Measurements from ENCODE around the gene UGT1A10. TPM values are rescaled to one million over a fixed set of nuclear protein-coding genes. Genes with fewer than 3 reads are reported as not detected.
"Not testable (repeated sequence)": the region's sequence is repeated elsewhere in the genome, so short reads cannot be mapped to it uniquely, and the experiment has no call there.

UGT1A10 gene
- total RNA-seq, 4 donors from 2014 or later = not detected

DNA sequence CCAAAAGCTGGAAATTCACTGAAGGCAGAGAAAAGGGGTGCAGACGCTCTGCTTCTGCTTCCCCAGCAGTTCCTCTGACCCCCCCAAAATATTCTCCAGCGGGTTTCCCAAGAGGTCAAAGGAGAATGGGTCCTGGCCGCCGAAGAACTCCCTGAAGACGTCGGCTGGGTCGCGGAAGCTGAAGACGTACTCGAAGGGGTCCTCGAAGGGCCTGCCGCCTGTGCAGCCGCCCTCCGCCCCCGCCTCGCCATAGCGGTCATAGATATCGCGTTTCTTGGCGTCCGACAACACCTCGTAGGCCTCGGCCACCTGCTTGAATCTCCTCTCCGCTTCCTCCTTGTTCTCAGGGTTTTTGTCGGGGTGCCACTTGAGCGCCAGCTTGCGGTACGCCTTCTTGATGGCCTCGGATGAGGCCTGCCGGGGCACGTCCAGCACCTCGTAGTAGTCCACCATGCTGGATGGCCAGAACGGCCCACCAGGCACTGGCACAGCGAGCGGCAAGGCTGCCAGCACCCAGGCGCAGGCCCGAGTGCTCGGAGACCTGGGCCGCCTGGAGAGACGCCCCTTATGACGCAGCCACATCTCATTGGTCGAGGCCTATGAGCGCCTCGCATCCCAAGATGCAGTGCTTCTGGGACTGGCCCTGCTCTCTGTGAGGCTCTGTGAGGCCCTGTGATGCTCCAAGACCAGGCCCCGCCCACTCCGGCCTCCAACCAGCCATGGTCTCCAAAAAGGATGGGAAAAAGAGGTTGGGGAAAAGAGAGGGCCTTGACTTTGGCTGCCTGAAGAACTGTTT, 107.4 kb downstream of the UGT1A10 start:
- Histone ChIP-seq H3K27ac (no peak overlapping the region), H3K4me3 (no peak overlapping the region), H3K27me3 (no peaks in the 10 kb centered on the region), H3K9me3 (no peaks in the 10 kb centered on the region), H3K36me3 (no peaks in the 10 kb centered on the region), H3K4me1 (no peaks in the 10 kb centered on the region)
- DNase-seq (ENCODE audit: low spot score in 2 of 2) = no peak
- TF ChIP-seq POLR2A (IDR thresholded peaks at IDR 0.05) (no peak), EP300 (IDR thresholded peaks at IDR 0.05) (no peak)
- TF ChIP-seq, protein P1, sequence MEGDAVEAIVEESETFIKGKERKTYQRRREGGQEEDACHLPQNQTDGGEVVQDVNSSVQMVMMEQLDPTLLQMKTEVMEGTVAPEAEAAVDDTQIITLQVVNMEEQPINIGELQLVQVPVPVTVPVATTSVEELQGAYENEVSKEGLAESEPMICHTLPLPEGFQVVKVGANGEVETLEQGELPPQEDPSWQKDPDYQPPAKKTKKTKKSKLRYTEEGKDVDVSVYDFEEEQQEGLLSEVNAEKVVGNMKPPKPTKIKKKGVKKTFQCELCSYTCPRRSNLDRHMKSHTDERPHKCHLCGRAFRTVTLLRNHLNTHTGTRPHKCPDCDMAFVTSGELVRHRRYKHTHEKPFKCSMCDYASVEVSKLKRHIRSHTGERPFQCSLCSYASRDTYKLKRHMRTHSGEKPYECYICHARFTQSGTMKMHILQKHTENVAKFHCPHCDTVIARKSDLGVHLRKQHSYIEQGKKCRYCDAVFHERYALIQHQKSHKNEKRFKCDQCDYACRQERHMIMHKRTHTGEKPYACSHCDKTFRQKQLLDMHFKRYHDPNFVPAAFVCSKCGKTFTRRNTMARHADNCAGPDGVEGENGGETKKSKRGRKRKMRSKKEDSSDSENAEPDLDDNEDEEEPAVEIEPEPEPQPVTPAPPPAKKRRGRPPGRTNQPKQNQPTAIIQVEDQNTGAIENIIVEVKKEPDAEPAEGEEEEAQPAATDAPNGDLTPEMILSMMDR (IDR thresholded peaks at IDR 0.05) = no peak
- 90 to 96% methylated on average over 46 of the region's 46 CpGs for WGBS, 2 donors

DNA sequence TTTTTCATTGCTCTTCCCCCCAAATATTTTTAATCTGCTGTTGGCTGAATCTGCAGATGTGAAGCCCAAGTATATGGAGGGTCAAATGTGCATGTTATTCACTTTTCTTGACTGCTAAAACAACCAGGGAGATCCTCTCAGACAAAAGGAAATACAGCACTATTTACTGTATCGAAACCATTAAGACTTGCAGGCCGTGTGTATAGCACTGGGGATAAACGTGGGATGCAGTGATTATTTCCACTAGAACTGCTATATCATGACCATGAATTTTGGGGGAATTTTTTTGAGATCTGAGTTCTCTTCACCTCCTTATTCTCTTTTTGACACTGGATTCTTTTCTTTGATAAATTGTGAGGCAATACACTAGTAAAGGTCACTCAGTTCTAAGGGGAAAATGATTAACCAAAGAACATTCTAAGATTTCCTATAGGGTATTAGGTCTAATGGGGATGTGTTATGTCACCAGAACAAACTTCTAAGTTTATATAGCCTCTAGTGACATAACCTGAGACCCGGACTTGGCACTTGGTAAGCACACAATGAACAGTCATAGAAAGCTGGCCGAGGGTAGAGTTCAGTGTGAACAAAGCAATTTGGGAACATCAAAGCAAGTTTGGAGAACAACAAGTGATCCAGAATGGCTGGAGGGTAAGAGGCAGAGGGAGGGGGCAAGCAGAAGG, 109.0 kb downstream of the UGT1A10 start:
- Histone ChIP-seq H3K27me3 (no peaks in the 10 kb centered on the region), H3K4me3 (no peak overlapping the region), H3K27ac (no peak overlapping the region), H3K9me3 (peaks cover 0 to under 1% (median 0%) of the 10 kb centered on the region in 4 donors), H3K36me3 (no peaks in the 10 kb centered on the region), H3K4me1 (no peaks in the 10 kb centered on the region)
- TF ChIP-seq POLR2A (IDR thresholded peaks at IDR 0.05) = no peak
- DNase-seq (ENCODE audit: low spot score in 2 of 2) = no peak
- WGBS, 2 donors = 62 to 64% methylated on average over 5 of the region's 5 CpGs

DNA sequence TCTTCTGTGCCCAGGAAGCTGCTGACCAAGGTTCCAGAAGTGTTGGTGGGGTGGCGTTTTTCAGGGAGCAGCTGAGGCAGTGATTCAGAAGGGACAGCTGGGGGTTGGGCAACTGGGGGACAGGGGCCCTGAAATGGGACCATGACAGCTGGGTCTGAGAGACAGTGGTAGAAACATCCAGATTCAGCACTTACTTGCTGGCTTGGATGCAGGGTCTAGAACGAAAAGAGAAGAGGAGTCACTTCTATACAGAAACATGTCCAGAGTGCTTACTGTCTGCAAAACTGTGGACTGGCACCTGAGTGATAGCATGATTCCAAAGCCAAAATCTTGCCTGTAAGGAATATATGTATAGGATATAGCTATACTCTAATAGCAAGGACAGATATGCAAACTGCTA, 109.6 kb downstream of the UGT1A10 start:
- not testable (repeated sequence) for H3K27me3 ChIP-seq; H3K4me3 ChIP-seq; H3K36me3 ChIP-seq; H3K27ac ChIP-seq; DNase-seq (ENCODE audit: low spot score in 2 of 2); H3K4me1 ChIP-seq; H3K9me3 ChIP-seq
- 57 to 60% methylated on average over 2 of the region's 2 CpGs for WGBS, 2 donors

DNA sequence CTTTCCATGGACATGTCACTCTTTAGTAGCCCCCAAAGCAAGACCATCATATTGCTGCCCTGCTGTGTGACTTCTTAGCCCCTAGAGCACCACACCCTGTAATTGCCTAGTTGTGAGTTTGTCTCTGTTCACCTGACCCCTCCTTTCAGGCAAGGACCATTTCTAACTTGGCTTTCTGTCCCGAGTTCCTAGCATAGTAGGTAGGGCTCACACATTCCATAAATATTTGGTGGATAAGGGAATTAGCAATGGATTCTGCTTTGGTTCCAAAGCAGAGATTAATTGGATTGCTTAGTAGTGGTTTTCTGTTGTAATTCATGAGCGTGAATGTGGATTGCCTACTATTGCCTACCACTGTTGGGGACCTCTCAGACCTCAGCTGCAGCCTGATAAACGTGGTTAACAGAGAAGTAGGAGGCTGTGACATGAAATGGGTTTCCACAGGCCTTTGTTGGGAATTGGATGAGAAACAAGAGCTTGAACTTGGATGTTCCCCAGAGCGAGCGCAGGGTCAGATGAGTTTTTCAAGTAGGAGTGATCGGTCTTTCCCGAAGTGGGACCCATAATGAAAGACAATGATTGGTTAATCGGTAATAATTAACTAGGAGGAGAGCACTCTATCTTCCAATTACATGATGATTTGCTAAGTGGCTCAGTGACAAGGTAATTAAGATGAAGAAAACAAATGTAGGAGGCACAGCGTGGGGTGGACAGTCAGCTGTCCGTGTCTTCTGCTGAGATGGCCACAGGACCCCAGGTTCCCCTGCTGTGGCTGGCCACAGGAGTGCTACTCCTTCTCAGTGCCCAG, 110.4 kb downstream of the UGT1A10 start:
- DNase-seq (ENCODE audit: low spot score in 2 of 2) = no peak
- WGBS, 2 donors = 73 to 78% methylated on average over 10 of the region's 10 CpGs

DNA sequence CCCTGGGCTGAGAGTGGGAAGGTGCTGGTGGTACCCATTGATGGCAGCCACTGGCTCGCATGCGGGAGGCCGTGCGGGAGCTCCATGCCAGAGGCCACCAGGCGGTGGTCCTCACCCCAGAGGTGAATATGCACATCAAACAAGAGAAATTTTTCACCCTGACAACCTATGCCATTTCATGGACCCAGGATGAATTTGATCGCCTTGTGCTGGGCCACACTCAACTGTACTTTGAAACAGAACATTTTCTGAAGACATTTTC, 111.0 kb downstream of the UGT1A10 start:
- Histone ChIP-seq H3K27me3 (no peaks in the 10 kb centered on the region), H3K36me3 (no peaks in the 10 kb centered on the region), H3K4me1 (no peaks in the 10 kb centered on the region), H3K9me3 (peaks cover 0 to 11% (median 1%) of the 10 kb centered on the region in 4 donors), H3K4me3 (no peak overlapping the region), H3K27ac (no peak overlapping the region)
- 92 to 97% methylated on average over 6 of the region's 6 CpGs for WGBS, 2 donors
- TF ChIP-seq, protein P1 (IDR thresholded peaks at IDR 0.05) = no peak
- no peak for TF ChIP-seq POLR2A (IDR thresholded peaks at IDR 0.05)
- no peak for TF ChIP-seq EP300 (IDR thresholded peaks at IDR 0.05)
- DNase-seq (ENCODE audit: low spot score in 2 of 2) = no peak

More for the DNA sequence above, 110.4 kb downstream of the UGT1A10 start:
- H3K4me1 ChIP-seq = no peaks in the 10 kb centered on the region
- peaks cover 0 to 11% (median 1%) of the 10 kb centered on the region in 4 donors for H3K9me3 ChIP-seq
- H3K36me3 ChIP-seq = no peaks in the 10 kb centered on the region
- H3K27ac ChIP-seq = no peak overlapping the region
- TF ChIP-seq, protein P1 (IDR thresholded peaks at IDR 0.05) = no peak
- no peak for TF ChIP-seq EP300 (IDR thresholded peaks at IDR 0.05)
- TF ChIP-seq POLR2A (IDR thresholded peaks at IDR 0.05) = no peak
- no peaks in the 10 kb centered on the region for H3K27me3 ChIP-seq
- no peak overlapping the region for H3K4me3 ChIP-seq

DNA sequence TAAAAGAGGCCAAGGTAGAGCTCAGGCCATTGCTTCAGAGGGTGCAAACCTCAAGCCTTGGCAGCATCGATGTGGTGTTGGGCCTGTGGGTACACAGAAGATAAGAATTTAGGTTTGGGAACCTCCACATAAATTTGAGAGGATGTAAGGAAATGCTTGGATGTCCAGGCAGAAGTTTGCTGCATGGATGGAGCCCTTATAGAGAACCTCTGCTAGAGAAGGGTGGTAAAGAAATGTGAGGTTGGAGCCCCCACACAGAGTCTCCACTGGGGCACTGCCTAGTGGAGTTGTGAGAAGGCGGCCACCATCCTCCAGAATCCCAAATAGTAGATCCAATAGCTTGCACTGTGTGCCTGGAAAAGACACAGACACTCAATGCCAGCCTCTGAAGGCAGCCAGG, 114.4 kb downstream of the UGT1A10 start:
- H3K27ac ChIP-seq; H3K4me3 ChIP-seq; DNase-seq (ENCODE audit: low spot score in 2 of 2); H3K27me3 ChIP-seq; H3K36me3 ChIP-seq; H3K4me1 ChIP-seq: not testable (repeated sequence)
- WGBS, 2 donors = 82 to 86% methylated on average over 2 of the region's 2 CpGs
- peaks cover 0 to 11% (median 1%) of the 10 kb centered on the region in 4 donors for H3K9me3 ChIP-seq

DNA sequence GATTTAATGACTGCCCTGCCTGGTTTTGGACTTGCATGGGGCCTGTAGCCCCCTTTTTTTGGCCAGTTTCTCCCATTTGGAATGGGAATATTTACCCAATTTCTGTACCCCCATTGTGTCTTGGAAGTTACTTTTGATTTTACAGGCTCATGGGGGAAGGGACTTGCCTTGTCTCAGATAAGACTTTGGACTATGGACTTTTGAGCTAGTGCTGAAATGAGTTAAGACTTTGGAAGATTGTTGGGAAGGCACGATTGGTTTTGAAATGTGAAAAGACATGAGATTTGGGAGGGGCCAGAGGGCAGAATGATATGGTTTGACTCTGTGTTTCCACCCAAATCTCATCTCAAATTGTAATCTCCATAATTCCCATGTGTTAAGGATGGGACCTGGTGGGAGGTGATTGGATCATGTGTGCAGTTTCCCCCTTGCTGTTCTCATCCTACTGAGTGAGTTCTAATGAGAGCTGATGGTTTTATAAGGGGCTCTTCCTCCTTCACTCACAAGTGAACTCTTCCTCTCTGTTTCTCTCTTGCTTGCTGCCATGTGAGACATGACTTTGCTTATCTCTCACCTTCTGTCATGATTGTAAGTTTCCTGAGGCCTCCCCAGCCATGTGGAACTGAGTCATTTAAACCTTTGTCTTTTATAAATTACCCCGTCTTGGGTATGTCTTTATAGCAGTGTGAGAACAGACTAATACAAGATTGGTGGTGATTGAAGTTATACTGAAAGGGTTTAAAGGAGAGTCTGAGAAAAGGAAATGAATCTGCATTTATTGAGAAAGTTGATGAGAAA, 115.2 kb downstream of the UGT1A10 start:
- not testable (repeated sequence) for H3K36me3 ChIP-seq; H3K4me1 ChIP-seq; H3K27ac ChIP-seq; H3K27me3 ChIP-seq; DNase-seq (ENCODE audit: low spot score in 2 of 2); H3K4me3 ChIP-seq
- WGBS, 2 donors = 78 to 80% methylated on average over 2 of the region's 2 CpGs
- peaks cover 0 to 11% (median 1%) of the 10 kb centered on the region in 4 donors for H3K9me3 ChIP-seq

Measured in tibial nerve (tissue), 4 donors.